Suprapubic skin (tissue), 4 donors: Measurements from ENCODE around the gene FABP7.
A peak's percentile ranks its signal among the peaks of the same experiment; 100 is the strongest.

Experiments
- EP300 ChIP-seq: sonication (generic); formaldehyde crosslinking; IDR thresholded peaks from one replicate; pipeline ENCODE4 v1.6.1; 2017; ENCODE audit warnings: antibody characterized with exemption
- POLR2A ChIP-seq, 2 donors: fragments of 450-650 bp; IDR thresholded peaks; one replicate each; pipeline ENCODE4 v1.6.1; 2017; ENCODE audit warnings: antibody characterized with exemption in 2 of 2, mild to moderate bottlenecking in 2 of 2, moderate library complexity in 2 of 2
- POLR2AphosphoS5 ChIP-seq, 3 donors: sonication (generic); formaldehyde crosslinking; IDR thresholded peaks; one replicate each; pipeline ENCODE4 v1.6.1; 2017; ENCODE audit warnings: antibody characterized with exemption in 3 of 3
- TF ChIP-seq, protein P1 (sequence below), 2 donors: fragments of 200-600 bp in 1 of 2; fragments of 450-650 bp in 1 of 2; sonication (generic) in 1 of 2; IDR thresholded peaks; one replicate each; pipeline ENCODE4 v1.5.1; 2016 to 2019; ENCODE audit warnings: antibody characterized with exemption in 2 of 2, mild to moderate bottlenecking in 1 of 2, moderate library complexity in 1 of 2

DNA sequence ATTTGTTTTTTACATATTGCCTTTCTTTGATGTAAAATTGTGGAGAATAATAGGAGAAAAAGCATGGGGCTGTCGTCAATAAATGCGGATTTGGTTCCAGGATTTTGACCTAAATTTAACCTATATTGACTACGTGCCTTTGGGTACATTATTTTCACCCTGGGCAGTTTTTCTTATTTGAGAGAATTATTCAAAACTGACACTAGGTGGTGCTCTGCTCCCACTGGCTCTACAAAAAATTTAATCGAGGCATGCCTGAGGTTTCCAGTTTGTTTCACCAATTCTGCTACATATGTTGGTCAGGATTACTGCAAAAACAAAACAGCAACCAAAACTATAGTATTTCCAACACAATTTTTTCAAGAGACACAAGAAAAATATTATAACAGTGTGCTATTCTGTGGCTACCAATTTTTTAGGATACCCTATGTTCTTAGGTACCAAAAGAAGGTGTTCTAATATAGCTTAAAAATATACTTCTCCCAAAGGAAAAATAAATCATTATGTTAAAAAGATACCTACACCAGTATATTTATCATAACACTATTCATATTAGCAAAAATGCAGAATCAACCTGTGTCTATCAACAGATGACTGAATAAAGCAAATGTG is 48.6 kb upstream of the FABP7 start:
- TF ChIP-seq, protein P1, sequence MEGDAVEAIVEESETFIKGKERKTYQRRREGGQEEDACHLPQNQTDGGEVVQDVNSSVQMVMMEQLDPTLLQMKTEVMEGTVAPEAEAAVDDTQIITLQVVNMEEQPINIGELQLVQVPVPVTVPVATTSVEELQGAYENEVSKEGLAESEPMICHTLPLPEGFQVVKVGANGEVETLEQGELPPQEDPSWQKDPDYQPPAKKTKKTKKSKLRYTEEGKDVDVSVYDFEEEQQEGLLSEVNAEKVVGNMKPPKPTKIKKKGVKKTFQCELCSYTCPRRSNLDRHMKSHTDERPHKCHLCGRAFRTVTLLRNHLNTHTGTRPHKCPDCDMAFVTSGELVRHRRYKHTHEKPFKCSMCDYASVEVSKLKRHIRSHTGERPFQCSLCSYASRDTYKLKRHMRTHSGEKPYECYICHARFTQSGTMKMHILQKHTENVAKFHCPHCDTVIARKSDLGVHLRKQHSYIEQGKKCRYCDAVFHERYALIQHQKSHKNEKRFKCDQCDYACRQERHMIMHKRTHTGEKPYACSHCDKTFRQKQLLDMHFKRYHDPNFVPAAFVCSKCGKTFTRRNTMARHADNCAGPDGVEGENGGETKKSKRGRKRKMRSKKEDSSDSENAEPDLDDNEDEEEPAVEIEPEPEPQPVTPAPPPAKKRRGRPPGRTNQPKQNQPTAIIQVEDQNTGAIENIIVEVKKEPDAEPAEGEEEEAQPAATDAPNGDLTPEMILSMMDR (IDR thresholded peaks at IDR 0.05), result peak; percentile 54 to 67
- TF ChIP-seq POLR2A (IDR thresholded peaks at IDR 0.05) (no peak), POLR2AphosphoS5 (IDR thresholded peaks at IDR 0.05) (no peak), EP300 (no peak)
